GM18861 (cell line): ENCODE measurements around the gene TRIP10.
"Not testable (repeated sequence)": the region's sequence is repeated elsewhere in the genome, so short reads cannot be mapped to it uniquely, and the experiment has no call there.

Source experiments
- ATAC-seq: cut with Tn5 transposase; IDR thresholded peaks from one replicate; pipeline ENCODE4 v1.9.1; 2021; ENCODE audit not compliant: unreplicated experiment

TRIP10 gene

GRCh38 chr19:6791237-6791636 lies 51.8 kb downstream of the TRIP10 start:
- no peak for ATAC-seq

GRCh38 chr19:6793411-6793810 lies 53.9 kb downstream of the TRIP10 start:
- no peak for ATAC-seq

- ATAC-seq, result no peak
Measured at GRCh38 chr19:6793973-6794372, 54.5 kb downstream of the TRIP10 start.

- ATAC-seq, result no peak
Measured at GRCh38 chr19:6794686-6795431, 55.4 kb downstream of the TRIP10 start.

- no peak for ATAC-seq
Measured at GRCh38 chr19:6796278-6796677, 56.8 kb downstream of the TRIP10 start.

- no peak for ATAC-seq
Measured at GRCh38 chr19:6797646-6798045, 58.2 kb downstream of the TRIP10 start.

DNA sequence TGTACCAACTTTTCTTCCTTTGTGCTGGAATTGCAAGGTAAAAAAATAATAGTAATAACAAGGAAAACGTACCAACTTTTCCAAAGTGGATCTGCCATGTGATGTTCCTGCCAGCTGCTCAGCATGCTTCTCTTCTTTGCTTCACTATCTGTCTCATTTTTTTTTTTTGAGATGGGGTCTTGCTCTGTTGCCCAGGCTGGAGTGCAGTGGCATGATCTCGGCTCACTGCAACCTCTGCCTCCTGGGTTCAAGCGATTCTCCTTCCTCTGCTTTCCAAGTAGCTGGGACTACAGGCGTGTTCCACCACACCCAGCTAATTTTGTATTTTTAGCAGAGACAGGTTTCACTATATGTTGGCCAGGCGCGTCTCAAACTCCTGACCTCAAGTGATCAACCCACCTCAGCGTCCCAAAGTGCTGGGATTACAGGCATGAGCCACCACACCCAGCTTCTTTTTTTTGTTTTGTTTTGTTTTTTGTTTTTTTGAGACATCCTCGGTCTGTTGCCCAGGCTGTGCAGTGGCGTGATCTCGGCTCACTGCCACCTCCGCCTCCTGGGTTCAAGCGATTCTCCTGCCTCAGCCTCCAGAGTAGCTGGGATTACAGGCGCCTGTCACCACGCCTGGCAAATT lies 60.8 kb downstream of the TRIP10 start:
- ATAC-seq, result not testable (repeated sequence)

DNA sequence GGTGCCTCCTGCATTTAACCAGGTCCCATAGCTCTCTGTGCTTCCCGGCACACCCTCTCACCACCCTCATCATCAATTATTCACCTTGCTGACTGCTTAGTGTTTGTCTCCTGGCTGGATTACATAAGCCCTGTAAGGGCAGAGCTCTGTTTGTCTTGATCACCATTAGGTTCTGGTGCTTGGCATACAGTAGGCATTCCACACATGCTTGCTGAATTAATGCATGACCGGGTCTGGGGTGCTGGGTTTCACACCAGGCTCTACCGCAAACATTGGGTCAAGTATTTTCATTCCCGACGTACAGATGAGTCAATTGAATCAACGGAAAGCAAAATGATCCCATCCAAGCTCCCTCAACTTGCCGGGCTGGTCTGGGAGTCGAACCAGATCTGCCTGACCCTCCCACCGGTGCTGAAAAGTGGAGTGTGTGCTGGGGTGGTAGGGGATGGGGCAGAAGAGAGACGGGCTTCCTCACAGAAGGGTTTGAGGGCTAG lies 61.6 kb downstream of the TRIP10 start:
- peak; percentile 6 for ATAC-seq
